ENCODE measurements around the gene U2SURP.

GRCh38 chr3:143092191-143092590 is 90.8 kb downstream of the U2SURP start:
- TF ChIP-seq CTCF (IDR thresholded peaks at IDR 0.05; ENCODE audit: insufficient read depth, low read depth, low read length) (no peak), EZH2 (IDR thresholded peaks at IDR 0.05; ENCODE audit: insufficient read depth, low read length) (no peak)

All from astrocyte (in vitro differentiated cells and primary cell).